SU-DHL-6 (cell line): ENCODE measurements around the gene TAF6L.

ENCODE experiments used
- H2AFZ ChIP-seq: fragments of 200-600 bp; sonication (generic); 2 replicates; pipeline ENCODE4 v1.6.1; 2014; ENCODE audit warnings: low read depth, mild to moderate bottlenecking, moderate library complexity, mixed read lengths, antibody characterized with exemption, low read length; ENCODE audit not compliant: severe bottlenecking
- H3F3A ChIP-seq: fragments of 200-600 bp; shearing (Covaris generic); 2 replicates; pipeline ENCODE4 v1.6.0; 2016; ENCODE audit warnings: antibody characterized with exemption, mild to moderate bottlenecking; ENCODE audit not compliant: insufficient read depth
- H3K27ac ChIP-seq: fragments of 200-600 bp; sonication (generic); 2 replicates; pipeline ENCODE4 v1.5.1; 2016; ENCODE audit warnings: low read depth, mild to moderate bottlenecking, low read length, moderate library complexity, mixed read lengths
- H3K27me3 ChIP-seq: fragments of 200-600 bp; sonication (generic), shearing (Covaris generic); 2 replicates; pipeline ENCODE4 v1.6.0; 2014; ENCODE audit warnings: mild to moderate bottlenecking, low read length
- H3K36me3 ChIP-seq: fragments of 200-600 bp; sonication (generic); 2 replicates; pipeline ENCODE4 v1.6.1; 2014; ENCODE audit warnings: mild to moderate bottlenecking, low read length, mixed read lengths
- H3K4me2 ChIP-seq: fragments of 300-600, 200-600 bp; shearing (Covaris generic), sonication (generic); 2 replicates; pipeline ENCODE4 v1.6.0; 2014; ENCODE audit warnings: low read length, low read depth, mild to moderate bottlenecking; ENCODE audit not compliant: poor library complexity, severe bottlenecking
- H3K4me3 ChIP-seq: fragments of 200-600 bp; sonication (generic); 2 replicates; pipeline ENCODE4 v1.5.1; 2014; ENCODE audit warnings: antibody characterized with exemption, low read length, mild to moderate bottlenecking, mixed read lengths; ENCODE audit not compliant: insufficient read depth, poor library complexity, severe bottlenecking
- H3K79me2 ChIP-seq: fragments of 200-600 bp; sonication (generic); 2 replicates; pipeline ENCODE4 v1.6.1; 2014; ENCODE audit warnings: mild to moderate bottlenecking, low read length, moderate library complexity; ENCODE audit not compliant: insufficient read depth
- H3K9ac ChIP-seq: fragments of 200-600 bp; sonication (generic); 2 replicates; pipeline ENCODE4 v1.7.0; 2014; ENCODE audit warnings: mild to moderate bottlenecking, low read length
- H3K9me2 ChIP-seq: fragments of 200-600 bp; sonication (generic); replicated peaks from 2 replicates; pipeline ENCODE4 v1.6.1; 2014; ENCODE audit warnings: low read length; ENCODE audit not compliant: insufficient read depth
- H3K9me3 ChIP-seq: fragments of 200-600 bp; sonication (generic); 2 replicates; pipeline ENCODE4 v1.6.1; 2014; ENCODE audit warnings: low read length, mixed read lengths; ENCODE audit not compliant: insufficient read depth
- H4K20me1 ChIP-seq: fragments of 200-600 bp; sonication (generic); 2 replicates; pipeline ENCODE4 v1.6.1; 2014; ENCODE audit warnings: low read depth, mild to moderate bottlenecking, antibody characterized with exemption, low read length, moderate library complexity, mixed read lengths
- CTCF ChIP-seq: fragments of 200-600 bp; sonication (generic); IDR thresholded peaks from one replicate; pipeline ENCODE4 v1.5.1; 2017; ENCODE audit warnings: antibody characterized with exemption, mild to moderate bottlenecking, low read length, moderate library complexity; ENCODE audit not compliant: insufficient read depth, poor library complexity, severe bottlenecking
- EZH2phosphoT487 ChIP-seq: fragments of 200-600 bp; sonication (generic), shearing (Covaris generic); conservative IDR thresholded peaks from 2 replicates; pipeline ENCODE4 v1.6.1; 2018; ENCODE audit warnings: mild to moderate bottlenecking, antibody characterized with exemption, low read length, moderate library complexity, mixed read lengths

The TAF6L gene, protein sequence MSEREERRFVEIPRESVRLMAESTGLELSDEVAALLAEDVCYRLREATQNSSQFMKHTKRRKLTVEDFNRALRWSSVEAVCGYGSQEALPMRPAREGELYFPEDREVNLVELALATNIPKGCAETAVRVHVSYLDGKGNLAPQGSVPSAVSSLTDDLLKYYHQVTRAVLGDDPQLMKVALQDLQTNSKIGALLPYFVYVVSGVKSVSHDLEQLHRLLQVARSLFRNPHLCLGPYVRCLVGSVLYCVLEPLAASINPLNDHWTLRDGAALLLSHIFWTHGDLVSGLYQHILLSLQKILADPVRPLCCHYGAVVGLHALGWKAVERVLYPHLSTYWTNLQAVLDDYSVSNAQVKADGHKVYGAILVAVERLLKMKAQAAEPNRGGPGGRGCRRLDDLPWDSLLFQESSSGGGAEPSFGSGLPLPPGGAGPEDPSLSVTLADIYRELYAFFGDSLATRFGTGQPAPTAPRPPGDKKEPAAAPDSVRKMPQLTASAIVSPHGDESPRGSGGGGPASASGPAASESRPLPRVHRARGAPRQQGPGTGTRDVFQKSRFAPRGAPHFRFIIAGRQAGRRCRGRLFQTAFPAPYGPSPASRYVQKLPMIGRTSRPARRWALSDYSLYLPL

DNA sequence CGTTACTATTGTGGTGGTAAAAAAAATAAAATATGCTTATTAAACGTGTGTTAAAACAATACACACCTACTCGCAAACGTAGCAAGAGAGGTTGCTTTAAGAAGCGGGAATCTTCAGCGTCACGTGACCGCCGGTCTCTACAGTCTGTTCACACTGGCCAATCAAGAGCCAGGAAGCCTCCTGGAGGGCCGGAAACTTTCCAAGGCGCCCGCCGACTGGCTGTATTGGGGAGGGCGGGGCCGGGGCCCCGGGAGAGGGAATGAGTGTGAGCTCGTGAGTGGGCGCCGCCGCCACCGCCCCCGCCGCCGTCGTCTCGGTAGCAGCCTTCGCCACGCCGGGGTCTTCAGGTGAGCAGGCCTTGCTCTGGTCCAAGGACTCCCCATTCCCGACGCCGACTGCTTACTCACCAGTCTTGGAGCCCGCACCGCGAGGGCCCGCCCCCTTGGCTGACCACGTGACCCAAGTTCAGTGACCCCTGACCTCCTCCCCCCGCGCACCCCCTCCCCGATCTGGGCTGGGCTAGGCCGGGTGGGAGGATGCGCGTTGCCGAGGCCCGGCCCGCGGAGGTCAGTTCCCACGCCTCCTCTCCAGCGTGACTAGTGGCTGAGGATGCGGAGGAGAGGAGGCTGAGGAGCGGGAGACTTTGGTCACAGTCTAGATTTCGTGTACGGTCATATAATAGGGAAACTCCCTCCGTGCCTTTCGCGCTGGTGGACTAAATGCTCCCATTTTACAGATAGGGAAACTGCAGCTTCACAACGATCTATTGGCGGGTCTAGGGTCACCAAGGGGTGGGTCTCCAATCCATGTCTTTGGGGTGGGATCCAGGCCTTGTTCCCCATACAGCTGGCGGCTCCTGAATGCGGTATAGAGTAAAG lies at the start of gene TAF6L:
TAF6L (plus strand) TSS at position 253 of the 878 bp plus-strand sequence. CDS start 4,388 bp downstream, outside the sequence.
- Histone ChIP-seq H3K4me2 (peak within 1 kb of the TSS; percentile 65), H4K20me1 (no peaks in the 10 kb centered on the region), H3K4me3 (peak within 1 kb of the TSS; percentile 80)

DNA sequence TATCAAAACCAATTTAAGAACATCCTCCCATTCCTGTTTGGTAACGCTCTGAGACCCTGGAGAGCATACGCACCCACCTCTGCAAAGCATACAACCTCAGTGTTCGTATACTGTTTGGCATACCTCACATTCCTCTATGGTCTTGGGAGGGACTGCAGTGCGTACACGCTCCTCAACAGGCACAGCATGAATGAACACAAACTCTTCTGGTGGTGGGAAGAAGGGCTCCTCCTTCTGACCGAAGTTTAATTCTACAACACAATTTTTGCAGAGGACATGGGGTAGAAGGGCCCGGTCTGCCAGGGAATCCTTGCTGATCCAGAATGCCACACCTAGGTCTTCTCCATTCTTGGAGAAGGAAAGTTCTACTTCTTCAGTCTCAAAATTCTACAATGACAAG lies 49.2 kb upstream of the TAF6L start:
- TF ChIP-seq EZH2phosphoT487 (no peak), CTCF (no peak)
- H3K4me2 ChIP-seq = no peak overlapping the region
- H3K36me3 ChIP-seq = peaks cover 57% of the 10 kb centered on the region

More for the DNA sequence above, at the start of gene TAF6L:
- TF ChIP-seq CTCF (no peak), EZH2phosphoT487 (no peak)
- Histone ChIP-seq H3F3A (peaks cover 18% of the 10 kb centered on the region), H3K27ac (peak within 1 kb of the TSS; percentile 73), H3K27me3 (no peaks in the 10 kb centered on the region), H3K36me3 (no peaks in the 10 kb centered on the region), H3K79me2 (peaks cover 23% of the 10 kb centered on the region), H3K9me3 (no peaks in the 10 kb centered on the region), H3K9ac (peak within 1 kb of the TSS; percentile 75), H3K9me2 (no peaks in the 10 kb centered on the region), H2AFZ (peak within 1 kb of the TSS; percentile 52)

DNA sequence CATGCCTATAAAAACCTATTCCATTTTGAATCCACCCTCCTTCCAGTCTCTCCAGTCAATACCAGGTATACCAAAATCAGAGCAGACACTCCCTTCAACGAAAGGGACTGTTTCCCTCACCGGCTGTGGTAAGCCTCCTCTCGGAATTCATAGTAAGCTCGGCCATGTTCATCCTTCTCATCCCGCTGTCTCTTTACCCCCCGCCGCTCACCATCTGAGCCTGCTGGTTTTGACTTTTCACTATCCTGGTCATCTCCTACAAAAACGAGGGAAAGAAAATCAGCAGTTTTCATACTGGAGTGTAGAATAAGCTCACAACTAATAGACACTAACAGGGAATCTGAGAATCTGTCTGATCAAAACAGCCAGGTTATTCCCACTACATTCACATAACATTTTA lies 47.0 kb upstream of the TAF6L start:
- H3K9me3 ChIP-seq = no peaks in the 10 kb centered on the region
- H3F3A ChIP-seq = peaks cover 16% of the 10 kb centered on the region
- peaks cover 49% of the 10 kb centered on the region for H3K36me3 ChIP-seq
- H3K27ac ChIP-seq = no peak overlapping the region
- TF ChIP-seq CTCF = no peak
- no peak for TF ChIP-seq EZH2phosphoT487
- no peaks in the 10 kb centered on the region for H3K27me3 ChIP-seq
- H3K79me2 ChIP-seq = peaks cover 64% of the 10 kb centered on the region
- H4K20me1 ChIP-seq = peaks cover 22% of the 10 kb centered on the region
- no peak overlapping the region for H2AFZ ChIP-seq
- no peaks in the 10 kb centered on the region for H3K9me2 ChIP-seq
- peak overlapping the region; percentile 79 for H3K4me2 ChIP-seq
- peak overlapping the region; percentile 82 for H3K9ac ChIP-seq
- H3K4me3 ChIP-seq = peak overlapping the region; percentile 77

More for the DNA sequence above, 49.2 kb upstream of the TAF6L start:
- H3K27ac ChIP-seq = no peak overlapping the region
- no peak overlapping the region for H3K4me3 ChIP-seq
- no peaks in the 10 kb centered on the region for H3K9me2 ChIP-seq
- H2AFZ ChIP-seq = no peak overlapping the region
- no peaks in the 10 kb centered on the region for H3F3A ChIP-seq
- H4K20me1 ChIP-seq = peaks cover 22% of the 10 kb centered on the region
- H3K9me3 ChIP-seq = no peaks in the 10 kb centered on the region
- H3K9ac ChIP-seq = no peak overlapping the region
- H3K27me3 ChIP-seq = no peaks in the 10 kb centered on the region
- peaks cover 61% of the 10 kb centered on the region for H3K79me2 ChIP-seq
